Kasumi-1 (cell line): Measurements from ENCODE around the gene DPH7.
"Not testable (repeated sequence)": the region's sequence is repeated elsewhere in the genome, so short reads cannot be mapped to it uniquely, and the experiment has no call there.

Experiments used
- DNase-seq, 2 experiments: peaks; one replicate each; lab custom pipeline; 2025; lab: John Stamatoyannopoulos, UW

Gene DPH7

GRCh38 chr9:137545123-137545522 lies 33.6 kb downstream of the DPH7 start:
- no peak for DNase-seq

DNA sequence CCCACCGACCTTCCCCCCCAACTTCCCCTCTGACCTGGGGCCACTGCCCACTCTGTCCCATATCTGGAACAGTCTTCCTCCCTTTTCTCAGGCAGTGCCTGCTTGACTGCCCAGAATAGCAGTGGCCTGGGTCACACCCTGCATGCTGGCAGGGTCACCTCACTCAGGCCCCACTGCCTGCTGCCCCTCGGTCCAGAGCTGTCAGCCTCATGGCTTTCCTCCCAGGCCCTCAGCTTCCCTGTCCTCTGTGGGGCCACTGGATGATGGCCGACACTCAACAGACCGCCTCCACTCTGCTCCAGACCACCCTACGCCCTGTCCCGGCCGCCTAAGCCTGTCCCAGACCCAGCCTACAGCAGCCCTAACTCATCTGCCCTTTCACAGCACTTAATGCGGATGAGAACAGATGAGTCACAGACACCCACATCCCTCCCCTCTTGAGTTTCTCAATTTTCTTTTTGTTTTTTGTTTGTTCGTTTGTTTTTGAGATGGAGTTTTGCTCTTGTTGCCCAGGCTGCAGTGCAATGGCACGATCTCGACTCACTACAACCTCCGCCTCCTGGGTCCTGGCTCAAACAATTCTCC lies 34.5 kb downstream of the DPH7 start:
- no peak for DNase-seq

DNA sequence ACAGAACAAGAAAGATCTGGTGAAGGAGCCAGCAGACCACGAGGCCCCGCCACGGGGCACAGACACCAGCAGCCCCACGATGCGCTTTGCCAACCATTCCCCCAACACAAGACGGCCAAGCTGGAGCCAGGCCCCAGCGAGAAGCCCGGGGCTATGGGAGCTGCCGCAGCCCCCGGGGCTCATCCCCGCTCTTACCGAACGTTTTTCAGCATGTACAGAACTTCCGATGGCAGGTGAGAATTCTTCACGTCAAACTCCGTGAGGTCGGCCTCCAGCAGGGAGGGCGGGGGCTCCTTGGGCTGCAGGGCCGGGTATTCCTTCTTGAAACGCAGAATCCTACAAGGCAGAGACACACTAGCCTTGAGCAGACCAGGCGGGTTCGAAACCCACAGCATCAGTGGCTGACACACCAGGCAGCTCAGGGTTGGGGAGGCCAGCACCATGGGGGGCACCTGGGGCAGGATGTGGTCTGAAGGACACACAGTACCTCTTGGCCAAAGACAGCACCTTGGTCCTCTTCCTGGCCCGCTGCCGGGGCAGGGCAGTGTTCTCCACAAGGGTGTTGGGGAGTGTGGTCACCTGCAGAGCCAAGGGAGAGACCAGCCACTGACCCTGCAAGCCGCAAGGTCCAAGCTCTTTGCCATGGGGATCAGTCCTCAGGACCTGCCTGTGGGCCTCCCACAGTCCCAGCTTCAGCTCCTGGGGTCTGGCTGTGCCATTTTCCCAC lies 35.3 kb downstream of the DPH7 start:
- DNase-seq, result no peak

GRCh38 chr9:137542486-137542885 lies 36.2 kb downstream of the DPH7 start:
- no peak for DNase-seq

GRCh38 chr9:137540536-137540935 lies 38.2 kb downstream of the DPH7 start:
- DNase-seq, result no peak

GRCh38 chr9:137538058-137538457 lies 40.7 kb downstream of the DPH7 start:
- no peak for DNase-seq

- DNase-seq, result peak; percentile 57 to 65
Measured at GRCh38 chr9:137536594-137537131, 42.1 kb downstream of the DPH7 start.

GRCh38 chr9:137535120-137535428 lies 43.7 kb downstream of the DPH7 start:
- DNase-seq, result no peak

- DNase-seq, result no peak
Measured at GRCh38 chr9:137534256-137535119, 44.2 kb downstream of the DPH7 start.

- DNase-seq, result not testable (repeated sequence)
Measured at GRCh38 chr9:137532891-137533468, 45.7 kb downstream of the DPH7 start.

GRCh38 chr9:137531099-137531765 lies 47.5 kb downstream of the DPH7 start:
- DNase-seq, result no peak

DNA sequence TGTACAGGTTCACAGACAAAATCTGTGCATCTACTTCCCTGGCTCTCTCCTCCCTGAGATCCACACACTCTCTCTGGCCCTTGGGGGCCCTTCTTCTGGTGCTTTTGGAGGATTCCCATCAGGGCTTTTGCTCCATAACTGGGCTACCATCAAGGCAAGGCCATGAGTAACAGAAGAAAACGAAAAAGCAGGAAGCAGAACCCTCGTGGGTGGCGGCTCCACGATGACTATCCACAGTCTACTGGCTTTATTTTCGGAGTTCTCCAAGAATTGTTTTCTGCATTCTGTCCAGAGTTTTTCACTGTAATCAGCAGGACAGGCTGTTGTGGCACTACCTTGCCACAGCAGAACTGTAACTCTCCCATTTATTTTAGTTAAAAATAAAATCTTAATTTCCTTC lies 48.4 kb downstream of the DPH7 start:
- no peak for DNase-seq

DNA sequence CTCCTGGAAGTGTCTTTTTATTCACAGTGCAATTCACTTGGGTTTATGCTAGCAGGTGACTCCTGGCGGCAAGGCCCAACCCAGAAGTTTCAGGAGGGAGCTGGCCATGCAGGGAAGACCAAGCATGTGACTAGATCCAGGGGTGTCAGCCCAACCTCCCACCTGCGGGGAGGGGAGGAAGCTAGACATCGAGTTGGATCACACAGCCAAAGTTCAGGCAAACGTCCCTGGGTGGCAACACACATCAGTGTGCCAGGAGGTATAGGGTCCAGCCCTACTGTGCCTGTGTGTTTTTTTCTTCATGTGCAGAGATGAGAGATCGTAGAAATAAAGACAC lies 53.8 kb downstream of the DPH7 start:
- DNase-seq, result no peak

GRCh38 chr9:137524161-137524980 lies 54.4 kb downstream of the DPH7 start:
- no peak for DNase-seq

DNA sequence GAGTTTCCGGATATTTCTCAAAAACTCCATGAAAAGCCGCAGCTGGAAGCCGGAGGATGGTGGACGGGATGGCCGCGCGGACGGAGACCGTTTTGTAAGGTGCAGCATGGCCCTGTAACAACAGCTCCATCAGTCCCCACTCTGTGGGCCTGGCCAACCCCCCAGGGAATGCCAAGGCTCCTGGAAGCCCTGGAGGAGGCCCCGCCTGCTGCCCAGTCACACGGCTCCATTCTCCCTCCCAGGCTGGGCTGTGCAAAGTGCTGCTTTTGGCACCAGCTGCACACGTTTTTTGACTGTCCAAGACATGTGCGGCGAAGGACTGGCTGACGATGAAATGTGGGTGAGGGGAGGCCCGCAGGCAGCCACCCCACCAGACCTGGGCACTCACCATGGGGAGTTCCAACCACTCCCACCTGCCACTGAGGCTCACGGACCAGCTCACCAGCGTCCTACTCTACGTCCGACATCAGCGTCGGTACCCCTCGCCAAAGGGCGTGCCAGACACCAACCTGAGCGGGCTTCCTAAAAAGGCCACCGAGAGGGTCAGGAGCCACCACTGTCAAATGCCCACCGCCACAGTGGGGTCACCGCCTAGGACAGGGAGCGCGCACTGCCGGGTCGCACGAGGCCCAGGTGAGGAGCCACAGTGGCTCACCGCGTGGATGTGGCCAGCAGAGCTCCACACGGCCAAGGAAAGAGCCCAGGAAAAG lies 55.8 kb downstream of the DPH7 start:
- no peak for DNase-seq

DNA sequence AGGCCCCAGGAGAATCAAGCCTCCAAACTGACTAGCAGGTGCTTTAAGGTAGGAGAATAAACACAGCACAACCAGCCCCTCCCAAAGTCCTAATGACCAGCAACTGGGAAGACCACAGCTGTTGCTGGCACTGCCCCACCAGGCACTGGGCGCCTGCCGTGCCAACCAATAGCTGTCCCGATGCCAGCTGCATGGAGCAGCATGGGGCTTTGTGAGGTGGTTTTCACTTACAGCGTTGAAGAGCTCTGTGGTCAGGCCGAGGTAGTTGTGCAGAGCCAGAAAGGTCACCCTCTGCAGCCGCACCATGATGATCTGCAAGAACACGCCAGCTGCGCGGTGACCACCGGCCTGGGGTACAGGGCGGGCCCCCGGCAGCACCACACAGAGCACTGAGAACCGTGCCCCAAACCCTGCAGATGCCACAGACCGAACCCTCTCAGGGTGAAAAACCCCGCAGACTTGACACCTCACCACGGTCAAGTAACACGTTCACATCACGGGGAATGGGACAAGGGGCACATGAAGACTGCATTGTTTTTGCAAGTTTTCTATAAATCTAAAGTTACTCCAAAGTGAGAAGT lies 57.2 kb downstream of the DPH7 start:
- DNase-seq, result no peak

GRCh38 chr9:137520614-137521404 lies 57.9 kb downstream of the DPH7 start:
- DNase-seq, result no peak

DNA sequence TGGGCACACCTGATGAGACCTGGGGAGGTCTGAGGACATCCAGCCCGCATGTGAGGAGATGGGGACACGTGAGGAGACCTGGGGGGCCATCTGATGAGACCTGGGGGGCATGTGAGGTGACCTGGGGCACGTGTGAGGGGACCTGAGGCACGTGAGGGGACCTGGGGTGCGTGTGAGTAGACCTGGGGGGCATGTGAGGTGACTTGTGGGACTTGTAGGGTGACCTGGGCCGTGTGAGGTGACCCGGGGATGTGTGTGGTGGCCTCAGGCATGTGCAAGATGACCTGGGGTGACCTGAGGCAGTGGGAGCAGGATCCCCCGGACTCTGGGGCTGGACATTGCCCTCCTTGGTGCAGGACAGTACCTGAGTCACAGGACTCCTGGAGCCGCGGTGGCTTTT lies 59.2 kb downstream of the DPH7 start:
- no peak for DNase-seq
